ENCODE data around the gene DPEP2. TPM values are rescaled to one million over a fixed set of nuclear protein-coding genes. Genes with fewer than 3 reads are reported as not detected.
"Not testable (repeated sequence)": the region's sequence is repeated elsewhere in the genome, so short reads cannot be mapped to it uniquely, and the experiment has no call there.

Gene DPEP2
- total RNA-seq, 1 experiment from 2014 or later = not detected

- DNase-seq (ENCODE audit: low read depth) = no peak
Observed at GRCh38 chr16:68005786-68006286, 6.6 kb upstream of the DPEP2 start.

GRCh38 chr16:68005211-68005610, 5.9 kb upstream of the DPEP2 start:
- no peak for DNase-seq (ENCODE audit: low read depth)

- DNase-seq (ENCODE audit: low read depth) = no peak
Observed at GRCh38 chr16:68003031-68003430, 3.7 kb upstream of the DPEP2 start.

GRCh38 chr16:68000450-68000849, 1.2 kb upstream of the DPEP2 start:
- no peak for DNase-seq (ENCODE audit: low read depth)

GRCh38 chr16:67999985-68000384, 701 bp upstream of the DPEP2 start:
- no peak for DNase-seq (ENCODE audit: low read depth)

- DNase-seq (ENCODE audit: low read depth) = not testable (repeated sequence)
Observed at GRCh38 chr16:67998231-67998778, 979 bp downstream of the DPEP2 start.

GRCh38 chr16:67996666-67997065, 2.6 kb downstream of the DPEP2 start:
- DNase-seq (ENCODE audit: low read depth) = no peak

- peak; percentile 28 for DNase-seq (ENCODE audit: low read depth)
Observed at GRCh38 chr16:67995423-67995822, 3.9 kb downstream of the DPEP2 start.

GRCh38 chr16:67994040-67994408, 5.3 kb downstream of the DPEP2 start:
- not testable (repeated sequence) for DNase-seq (ENCODE audit: low read depth)

GRCh38 chr16:67993207-67994039, 5.9 kb downstream of the DPEP2 start:
- DNase-seq (ENCODE audit: low read depth) = peak; percentile 55

- no peak for DNase-seq (ENCODE audit: low read depth)
Observed at GRCh38 chr16:67992661-67993206, 6.5 kb downstream of the DPEP2 start.

GRCh38 chr16:67990018-67990386, 9.3 kb downstream of the DPEP2 start:
- no peak for DNase-seq (ENCODE audit: low read depth)

GRCh38 chr16:67989322-67990017, 9.8 kb downstream of the DPEP2 start:
- no peak for DNase-seq (ENCODE audit: low read depth)

GRCh38 chr16:67988675-67989074, 10.6 kb downstream of the DPEP2 start:
- no peak for DNase-seq (ENCODE audit: low read depth)

GRCh38 chr16:67987460-67988160, 11.7 kb downstream of the DPEP2 start:
- DNase-seq (ENCODE audit: low read depth) = peak; percentile 89

GRCh38 chr16:67986949-67987348, 12.3 kb downstream of the DPEP2 start:
- no peak for DNase-seq (ENCODE audit: low read depth)

- DNase-seq (ENCODE audit: low read depth) = no peak
Observed at GRCh38 chr16:67982011-67982696, 17.1 kb downstream of the DPEP2 start.

GRCh38 chr16:67979955-67980678, 19.2 kb downstream of the DPEP2 start, which contains the start of gene DPEP3:
Gene DPEP3 (minus strand): TSS chr16:67980499. CDS start chr16:67980380, 119 bp downstream.
- no peak for DNase-seq (ENCODE audit: low read depth)

GRCh38 chr16:67977469-67978227, 21.6 kb downstream of the DPEP2 start:
- DNase-seq (ENCODE audit: low read depth) = no peak

- DNase-seq (ENCODE audit: low read depth) = no peak
Observed at GRCh38 chr16:67977005-67977404, 22.3 kb downstream of the DPEP2 start.

Data from M059J (cell line).